ENCODE measurements around the gene ST7L. TPM values are rescaled to one million over a fixed set of nuclear protein-coding genes. Genes with fewer than 3 reads are reported as not detected.

Gene ST7L
- total and polyA plus RNA-seq, 12 donors, result 14.0 to 37.2 (median 22.7) TPM

DNA sequence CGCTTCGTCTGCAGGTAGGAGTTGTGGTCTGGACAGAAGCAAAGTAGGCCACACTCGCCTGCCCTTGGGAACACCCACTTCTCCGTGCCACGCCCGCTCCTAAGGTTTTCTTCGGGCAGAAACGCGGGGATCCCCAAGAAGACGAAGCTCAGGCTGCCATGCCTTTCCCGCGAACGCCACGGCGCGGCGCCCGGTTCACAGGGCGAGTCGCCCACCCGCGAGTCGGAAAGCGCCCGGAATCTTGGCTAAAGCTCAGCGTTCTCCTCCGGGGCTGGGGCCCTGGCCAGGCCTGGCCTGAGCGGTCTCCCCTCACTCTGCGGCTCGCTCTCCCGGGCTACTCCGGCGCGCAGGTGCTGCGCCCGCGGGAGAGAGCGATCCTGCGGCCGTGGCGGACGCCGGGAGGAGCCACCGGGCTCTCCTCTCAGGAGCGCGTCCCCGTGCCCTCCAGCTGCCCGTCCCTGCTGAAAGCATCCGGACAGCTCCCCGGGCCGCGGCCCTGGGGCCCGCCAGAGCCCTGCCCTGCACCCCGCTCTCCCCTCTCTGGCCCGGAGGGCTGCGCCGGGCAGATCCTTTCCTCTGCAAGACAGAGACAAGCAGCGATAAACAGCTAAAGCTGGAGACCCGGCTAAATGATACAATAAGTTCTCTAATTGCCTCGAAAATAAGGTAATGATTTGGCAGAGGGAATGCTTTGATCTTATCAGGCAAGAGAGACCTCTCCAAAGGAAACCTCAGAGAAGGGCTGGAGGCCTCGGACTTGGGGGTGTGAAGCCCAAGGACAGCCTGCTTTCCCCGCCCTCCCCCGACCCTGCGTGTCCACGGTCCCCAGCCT is 116.9 kb downstream of the ST7L start:
- Histone ChIP-seq H3K36me3 (replicated peaks in 1 of 2) (no peaks in the 10 kb centered on the region), H3K27ac (peak overlapping the region in 2 of 5 donors; percentile 47 to 50), H3K9me3 (replicated peaks in 1 of 3) (no peaks in the 10 kb centered on the region), H3K4me1 (replicated peaks in 1 of 2) (peaks cover 0 to 10% of the 10 kb centered on the region in 2 donors), H3K4me3 (peak overlapping the region in 2 of 4 donors; percentile 44 to 74), H3K27me3 (no peaks in the 10 kb centered on the region)
- WGBS, 4 donors, result 2 to 4% (median 3%) methylated on average over 20 to 65 of the region's 65 CpGs
- intact Hi-C loops (cut with DNase I), result loop anchor here (5.0 to 10.0 kb wide), 4 partner anchors 113 to 210 kb away; partner anchors contain the start of genes CAPZA1 (in 2 of the 2), ST7L (in 2 of the 2) and RHOC (in 1 of the 2)
- DNase-seq, result peak; percentile 70 to 83 (median 80)
- TF ChIP-seq, protein P1, sequence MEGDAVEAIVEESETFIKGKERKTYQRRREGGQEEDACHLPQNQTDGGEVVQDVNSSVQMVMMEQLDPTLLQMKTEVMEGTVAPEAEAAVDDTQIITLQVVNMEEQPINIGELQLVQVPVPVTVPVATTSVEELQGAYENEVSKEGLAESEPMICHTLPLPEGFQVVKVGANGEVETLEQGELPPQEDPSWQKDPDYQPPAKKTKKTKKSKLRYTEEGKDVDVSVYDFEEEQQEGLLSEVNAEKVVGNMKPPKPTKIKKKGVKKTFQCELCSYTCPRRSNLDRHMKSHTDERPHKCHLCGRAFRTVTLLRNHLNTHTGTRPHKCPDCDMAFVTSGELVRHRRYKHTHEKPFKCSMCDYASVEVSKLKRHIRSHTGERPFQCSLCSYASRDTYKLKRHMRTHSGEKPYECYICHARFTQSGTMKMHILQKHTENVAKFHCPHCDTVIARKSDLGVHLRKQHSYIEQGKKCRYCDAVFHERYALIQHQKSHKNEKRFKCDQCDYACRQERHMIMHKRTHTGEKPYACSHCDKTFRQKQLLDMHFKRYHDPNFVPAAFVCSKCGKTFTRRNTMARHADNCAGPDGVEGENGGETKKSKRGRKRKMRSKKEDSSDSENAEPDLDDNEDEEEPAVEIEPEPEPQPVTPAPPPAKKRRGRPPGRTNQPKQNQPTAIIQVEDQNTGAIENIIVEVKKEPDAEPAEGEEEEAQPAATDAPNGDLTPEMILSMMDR (IDR thresholded peaks at IDR 0.05), result peak; percentile 58 to 77 (median 68)
- peak in 1 of 2 donors; percentile 8 for TF ChIP-seq POLR2A (IDR thresholded peaks at IDR 0.05)

DNA sequence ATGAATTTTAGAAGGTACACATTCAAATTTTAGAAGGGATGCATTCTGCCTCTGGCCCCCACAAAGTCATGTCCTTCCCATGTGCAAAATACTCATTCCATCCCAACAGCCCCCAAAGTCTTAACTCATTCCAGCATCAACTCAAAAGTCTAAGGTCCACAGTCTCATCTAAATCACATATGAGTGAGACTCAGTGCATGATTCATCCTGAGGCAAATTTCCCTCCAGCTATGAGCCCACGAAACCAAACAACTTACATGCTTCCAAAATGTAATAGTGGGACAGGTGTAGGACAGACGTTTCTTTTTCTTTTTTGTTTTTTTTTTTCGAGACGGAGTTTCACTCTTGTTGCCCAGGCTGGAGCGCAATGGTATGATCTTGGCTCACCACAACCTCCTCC is 122.7 kb downstream of the ST7L start:
- no peak overlapping the region for H3K4me3 ChIP-seq
- intact Hi-C loops (cut with DNase I), result no loop called here
- H3K27ac ChIP-seq, result no peak overlapping the region
- no peak for TF ChIP-seq POLR2A (IDR thresholded peaks at IDR 0.05)
- TF ChIP-seq, protein P1 (IDR thresholded peaks at IDR 0.05), result no peak
- no peaks in the 10 kb centered on the region for H3K9me3 ChIP-seq (replicated peaks in 1 of 3)
- H3K4me1 ChIP-seq (replicated peaks in 1 of 2), result peaks cover 0 to under 1% of the 10 kb centered on the region in 2 donors
- DNase-seq, result no peak
- WGBS, 4 donors, result 73 to 87% (median 82%) methylated on average over 5 of the region's 5 CpGs
- no peaks in the 10 kb centered on the region for H3K27me3 ChIP-seq
- no peaks in the 10 kb centered on the region for H3K36me3 ChIP-seq (replicated peaks in 1 of 2)

DNA sequence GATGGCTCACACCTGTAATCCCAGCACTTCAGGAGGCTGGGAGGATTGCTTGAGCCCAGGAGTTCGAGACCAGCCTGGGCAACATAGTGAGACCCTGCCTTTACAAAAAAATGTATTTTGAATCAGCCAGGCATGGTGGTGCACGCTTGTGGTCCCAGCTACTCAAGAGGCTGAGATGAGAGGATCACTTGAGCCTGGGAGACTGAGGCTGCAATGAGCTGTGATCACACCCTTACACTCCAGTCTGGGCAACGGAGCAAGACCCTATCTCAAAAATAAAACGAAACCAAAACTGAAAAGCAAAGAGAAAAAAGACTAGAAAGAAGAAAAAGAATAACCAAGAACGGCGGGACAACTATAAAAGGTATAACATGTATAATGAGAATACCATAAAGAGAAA is 125.6 kb downstream of the ST7L start:
- intact Hi-C loops (cut with DNase I), result no loop called here
- 70 to 79% (median 77%) methylated on average over 6 of the region's 6 CpGs for WGBS, 4 donors
- H3K9me3 ChIP-seq (replicated peaks in 1 of 3), result no peaks in the 10 kb centered on the region

DNA sequence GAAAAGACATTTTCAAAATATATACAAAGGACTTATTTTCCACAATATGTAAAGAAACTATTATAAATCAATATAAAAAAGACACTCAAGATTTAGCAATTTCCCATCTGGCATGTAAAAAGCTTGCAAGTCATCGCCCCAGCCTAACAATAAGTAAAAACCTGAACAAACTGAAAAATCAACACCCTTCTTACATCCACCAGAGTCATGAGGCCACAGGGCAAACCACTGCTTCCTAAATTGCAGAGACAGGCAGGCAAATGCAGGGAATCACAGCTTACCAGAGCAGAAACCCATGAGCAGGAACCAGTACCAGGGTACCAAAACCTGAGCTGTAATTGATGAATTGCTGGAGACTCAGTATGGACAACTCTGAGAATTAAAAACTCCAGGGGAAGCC is 126.9 kb downstream of the ST7L start:
- Histone ChIP-seq H3K27ac (no peak overlapping the region), H3K9me3 (replicated peaks in 1 of 3) (no peaks in the 10 kb centered on the region), H3K27me3 (no peaks in the 10 kb centered on the region), H3K4me3 (no peak overlapping the region), H3K36me3 (replicated peaks in 1 of 2) (no peaks in the 10 kb centered on the region), H3K4me1 (replicated peaks in 1 of 2) (no peaks in the 10 kb centered on the region)
- intact Hi-C loops (cut with DNase I), result no loop called here
- 75 to 91% (median 83%) methylated on average over 1 of the region's 1 CpG for WGBS, 4 donors
- DNase-seq, result no peak
- TF ChIP-seq POLR2A (IDR thresholded peaks at IDR 0.05), result no peak
- TF ChIP-seq, protein P1 (IDR thresholded peaks at IDR 0.05), result no peak

More for the DNA sequence above, 125.6 kb downstream of the ST7L start:
- Histone ChIP-seq H3K27ac (no peak overlapping the region), H3K36me3 (replicated peaks in 1 of 2) (no peaks in the 10 kb centered on the region), H3K27me3 (no peaks in the 10 kb centered on the region), H3K4me3 (no peak overlapping the region), H3K4me1 (replicated peaks in 1 of 2) (no peaks in the 10 kb centered on the region)
- TF ChIP-seq, protein P1 (IDR thresholded peaks at IDR 0.05), result no peak
- no peak for TF ChIP-seq POLR2A (IDR thresholded peaks at IDR 0.05)
- peak in 1 of 7 donors; percentile 2 for DNase-seq
